NB4 (cell line): Measurements from ENCODE around the gene S100A13.

ENCODE experiments used
- DNase-seq: peaks from one replicate; pipeline ENCODE4 v3.0.0; 2010; ENCODE audit warnings: low read depth
- H3K4me3 ChIP-seq: one replicate; pipeline ENCODE4 v1.5.1; 2011; ENCODE audit warnings: mild to moderate bottlenecking, low read depth, low read length, moderate library complexity
- MYC ChIP-seq: IDR thresholded peaks from 2 replicates; pipeline ENCODE4 v1.6.1; 2011; ENCODE audit warnings: low read depth, low read length
- POLR2A ChIP-seq: IDR thresholded peaks from 2 replicates; pipeline ENCODE4 v1.6.1; 2011; ENCODE audit warnings: mild to moderate bottlenecking; ENCODE audit not compliant: insufficient read length; ENCODE audit errors: extremely low read depth
- TF ChIP-seq, protein P1 (sequence below): IDR thresholded peaks from 2 replicates; pipeline ENCODE4 v1.6.1; 2011; ENCODE audit warnings: low read depth, low read length
- TF ChIP-seq, protein P2 (sequence below): IDR thresholded peaks from one replicate; pipeline ENCODE4 v1.5.1; 2012; ENCODE audit warnings: low read depth, low read length

Gene S100A13

DNA sequence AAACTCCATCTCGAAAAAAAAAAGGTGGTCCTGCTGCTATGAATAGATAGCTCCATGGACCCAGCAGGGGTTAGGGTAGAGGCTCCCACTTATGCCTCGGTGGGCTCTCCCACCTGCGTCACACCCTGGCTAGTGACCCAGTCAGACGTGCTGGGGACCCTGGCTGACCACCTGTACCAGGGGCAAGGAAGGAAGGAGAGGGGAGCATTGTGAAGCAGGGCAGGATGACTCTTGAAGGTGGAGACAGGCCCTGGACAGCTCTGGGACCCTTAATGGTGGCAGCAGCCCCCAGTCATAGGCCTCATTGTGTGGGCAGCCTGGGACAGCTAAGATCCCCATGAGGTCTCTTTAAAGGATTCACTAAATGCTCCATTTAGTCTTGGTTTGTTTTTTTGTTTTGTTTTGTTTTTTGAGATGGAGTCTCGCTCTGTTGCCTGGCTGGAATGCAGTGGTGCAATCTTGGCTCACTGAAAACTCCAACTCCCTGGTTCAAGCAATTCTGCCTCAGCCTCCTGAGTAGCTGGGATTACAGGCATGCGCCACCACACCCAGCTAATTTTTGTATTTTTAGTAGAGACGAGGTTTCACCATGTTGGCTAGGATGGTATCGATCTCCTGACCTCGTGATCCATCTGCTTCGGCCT, 20.8 kb upstream of the S100A13 start:
- no peak for TF ChIP-seq MYC
- TF ChIP-seq POLR2A, result no peak
- TF ChIP-seq, protein P1, sequence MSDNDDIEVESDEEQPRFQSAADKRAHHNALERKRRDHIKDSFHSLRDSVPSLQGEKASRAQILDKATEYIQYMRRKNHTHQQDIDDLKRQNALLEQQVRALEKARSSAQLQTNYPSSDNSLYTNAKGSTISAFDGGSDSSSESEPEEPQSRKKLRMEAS, result no peak
- TF ChIP-seq, protein P2, sequence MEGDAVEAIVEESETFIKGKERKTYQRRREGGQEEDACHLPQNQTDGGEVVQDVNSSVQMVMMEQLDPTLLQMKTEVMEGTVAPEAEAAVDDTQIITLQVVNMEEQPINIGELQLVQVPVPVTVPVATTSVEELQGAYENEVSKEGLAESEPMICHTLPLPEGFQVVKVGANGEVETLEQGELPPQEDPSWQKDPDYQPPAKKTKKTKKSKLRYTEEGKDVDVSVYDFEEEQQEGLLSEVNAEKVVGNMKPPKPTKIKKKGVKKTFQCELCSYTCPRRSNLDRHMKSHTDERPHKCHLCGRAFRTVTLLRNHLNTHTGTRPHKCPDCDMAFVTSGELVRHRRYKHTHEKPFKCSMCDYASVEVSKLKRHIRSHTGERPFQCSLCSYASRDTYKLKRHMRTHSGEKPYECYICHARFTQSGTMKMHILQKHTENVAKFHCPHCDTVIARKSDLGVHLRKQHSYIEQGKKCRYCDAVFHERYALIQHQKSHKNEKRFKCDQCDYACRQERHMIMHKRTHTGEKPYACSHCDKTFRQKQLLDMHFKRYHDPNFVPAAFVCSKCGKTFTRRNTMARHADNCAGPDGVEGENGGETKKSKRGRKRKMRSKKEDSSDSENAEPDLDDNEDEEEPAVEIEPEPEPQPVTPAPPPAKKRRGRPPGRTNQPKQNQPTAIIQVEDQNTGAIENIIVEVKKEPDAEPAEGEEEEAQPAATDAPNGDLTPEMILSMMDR, result no peak
- H3K4me3 ChIP-seq, result no peak overlapping the region
- DNase-seq, result no peak

- no peak for DNase-seq
- no peak overlapping the region for H3K4me3 ChIP-seq
Measured at GRCh38 chr1:153647346-153647714, 20.0 kb upstream of the S100A13 start.

DNA sequence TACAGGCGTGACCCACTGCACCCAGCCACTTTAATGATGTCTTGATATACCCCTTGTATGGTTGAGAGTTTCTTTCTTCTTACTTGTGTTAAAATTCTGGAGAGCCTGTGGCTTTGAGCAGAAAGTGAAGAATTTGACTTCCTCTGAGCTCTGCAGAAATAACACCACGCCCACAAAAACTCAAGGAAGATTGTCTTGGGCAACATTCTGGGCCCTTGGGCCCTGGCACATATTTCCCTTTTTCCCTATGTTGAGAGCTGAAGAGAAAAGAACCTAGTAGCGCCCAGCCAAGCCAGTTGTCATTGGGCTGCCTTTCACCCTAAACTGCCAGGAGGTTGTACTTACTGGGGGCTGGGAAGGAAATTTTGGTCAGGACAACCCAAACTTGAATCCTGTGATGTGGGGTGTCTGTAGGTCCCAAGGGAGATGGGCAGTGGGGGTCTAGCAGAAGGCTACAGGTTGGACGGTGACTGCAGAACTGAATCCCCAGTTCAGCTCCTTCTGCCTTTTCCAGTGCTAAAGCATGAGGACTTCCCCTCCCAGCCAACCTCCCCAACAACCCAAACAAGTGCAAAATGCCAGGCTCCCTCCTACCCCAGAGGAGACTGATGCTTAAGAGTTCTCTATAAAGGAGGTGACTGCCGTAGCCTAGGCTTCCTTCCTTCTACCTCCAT, 19.5 kb upstream of the S100A13 start:
- H3K4me3 ChIP-seq, result no peak overlapping the region
- TF ChIP-seq POLR2A (no peak), MYC (no peak)
- TF ChIP-seq, protein P1, result no peak
- DNase-seq, result peak; percentile 30

More at GRCh38 chr1:153647346-153647714, 20.0 kb upstream of the S100A13 start:
- TF ChIP-seq, protein P1, result no peak
- TF ChIP-seq MYC (no peak), POLR2A (no peak)
- TF ChIP-seq, protein P2, result no peak

GRCh38 chr1:153643816-153644215, 16.5 kb upstream of the S100A13 start:
- H3K4me3 ChIP-seq, result no peak overlapping the region
- no peak for DNase-seq
- TF ChIP-seq POLR2A (no peak), MYC (no peak)
- TF ChIP-seq, protein P2, result no peak
- TF ChIP-seq, protein P1, result no peak

DNA sequence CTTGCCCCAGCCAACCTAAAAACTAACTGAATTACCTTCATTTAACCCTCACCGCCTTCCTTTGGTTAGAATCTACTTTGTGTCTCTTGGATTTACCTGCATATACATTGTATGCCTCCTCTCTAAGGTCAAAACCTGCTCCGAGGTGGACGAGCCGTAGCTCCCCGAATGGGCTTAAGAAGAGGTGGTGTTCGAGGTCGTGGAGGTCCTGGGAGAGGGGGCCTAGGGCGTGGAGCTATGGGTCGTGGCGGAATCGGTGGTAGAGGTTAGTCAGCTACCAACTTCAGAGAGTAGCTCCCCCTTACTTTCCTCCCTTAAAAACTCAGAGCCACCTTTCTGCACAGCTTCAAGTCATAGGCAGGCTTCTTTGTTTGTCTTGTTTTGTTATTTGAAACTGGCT, 15.8 kb upstream of the S100A13 start:
- DNase-seq, result no peak
- TF ChIP-seq POLR2A, result no peak
- no peak overlapping the region for H3K4me3 ChIP-seq

DNA sequence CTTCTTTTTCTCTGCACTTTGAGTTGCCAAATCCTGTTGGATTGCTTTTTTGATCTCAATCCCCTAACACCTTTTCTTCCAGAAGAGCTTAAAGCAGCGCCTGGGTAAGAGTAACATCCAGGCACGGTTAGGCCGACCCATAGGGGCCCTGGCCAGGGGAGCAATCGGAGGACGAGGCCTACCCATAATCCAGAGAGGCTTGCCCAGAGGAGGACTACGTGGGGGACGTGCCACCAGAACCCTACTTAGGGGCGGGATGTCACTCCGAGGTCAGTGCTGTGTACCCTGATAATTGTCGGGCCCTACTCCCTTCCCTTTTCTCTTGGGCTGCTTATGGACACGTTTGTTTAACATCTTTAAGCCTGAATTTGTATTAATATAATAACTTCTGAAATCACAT, 14.9 kb upstream of the S100A13 start:
- no peak for DNase-seq
- no peak overlapping the region for H3K4me3 ChIP-seq
- TF ChIP-seq MYC (no peak), POLR2A (no peak)
- TF ChIP-seq, protein P1, result no peak
- TF ChIP-seq, protein P2, result no peak
